Tibial nerve (tissue), 4 donors: Measurements from ENCODE around the gene MAPKAP1. TPM values are rescaled to one million over a fixed set of nuclear protein-coding genes. Genes with fewer than 3 reads are reported as not detected.

ENCODE experiments used
- DNase-seq, 2 donors: peaks; one replicate each; pipeline ENCODE4 v3.0.0-alpha.2; 2019; ENCODE audit warnings: low spot score in 2 of 2
- H3K27ac ChIP-seq, 4 donors: fragments of 200-600 bp; sonication (generic) in 3 of 4; one replicate each; pipeline ENCODE4 v1.5.1; 2017 to 2019; ENCODE audit warnings: mild to moderate bottlenecking in 1 of 4
- H3K27me3 ChIP-seq, 2 donors: fragments of 200-600 bp; sonication (generic) in 1 of 2; one replicate each; pipeline versions ENCODE4 v1.5.1 to v1.6.0; 2017 to 2019
- H3K36me3 ChIP-seq, 3 donors: fragments of 200-600 bp; sonication (generic); one replicate each; pipeline ENCODE4 v1.5.1; 2018 to 2019
- H3K4me1 ChIP-seq, 4 donors: fragments of 200-600 bp; sonication (generic) in 3 of 4; one replicate each; pipeline ENCODE4 v1.5.1; 2017 to 2019
- H3K4me3 ChIP-seq, 4 donors: fragments of 200-600 bp; sonication (generic) in 3 of 4; one replicate each; pipeline ENCODE4 v1.5.1; 2017 to 2019; ENCODE audit warnings: mild to moderate bottlenecking in 1 of 4, moderate library complexity in 1 of 4
- H3K9me3 ChIP-seq, 4 donors: fragments of 200-600 bp; sonication (generic) in 3 of 4; one replicate each; pipeline ENCODE4 v1.5.1; 2017 to 2019
- CTCF ChIP-seq, 5 experiments: fragments of 200-600 bp in 3 of 5; fragments of 450-650 bp in 2 of 5; sonication (generic) in 3 of 5; IDR thresholded peaks; one replicate each; pipeline ENCODE4 v1.5.1; 2016 to 2019; ENCODE audit warnings: antibody characterized with exemption in 5 of 5, mild to moderate bottlenecking in 3 of 5, moderate library complexity in 2 of 5
- EP300 ChIP-seq, 2 donors: sonication (generic); formaldehyde crosslinking; IDR thresholded peaks; one replicate each; pipeline ENCODE4 v1.6.1; 2017; ENCODE audit warnings: antibody characterized with exemption in 2 of 2, mild to moderate bottlenecking in 1 of 2
- POLR2A ChIP-seq, 2 donors: fragments of 450-650 bp; IDR thresholded peaks; one replicate each; pipeline ENCODE4 v1.6.1; 2017; ENCODE audit warnings: antibody characterized with exemption in 2 of 2, mild to moderate bottlenecking in 2 of 2, moderate library complexity in 2 of 2
- WGBS, 2 donors: methylation state at CpG; one replicate each; pipeline ENCODE4 v1.1.5; 2018; 5-methylcytosine and 5-hydroxymethylcytosine counted together
- total RNA-seq, 4 donors: library from RNA; depleted of rRNA; stranded (reverse); fragments of >200 nt; gene quantifications; one replicate each; pipeline ENCODE4 v1.1.0, GENCODE V29; 2016

MAPKAP1 gene
- total RNA-seq, 4 donors from 2014 or later: 61.4 to 111 (median 92.7) TPM

- Histone ChIP-seq H3K27me3 (no peaks in the 10 kb centered on the region), H3K4me3 (no peak overlapping the region), H3K36me3 (no peaks in the 10 kb centered on the region), H3K9me3 (no peaks in the 10 kb centered on the region), H3K4me1 (peaks cover 0 to 13% (median 3%) of the 10 kb centered on the region in 4 donors), H3K27ac (no peak overlapping the region)
- DNase-seq: no peak
- WGBS, 2 donors: 85 to 87% methylated on average over 3 of the region's 3 CpGs
- TF ChIP-seq EP300 (IDR thresholded peaks at IDR 0.05) (no peak), CTCF (IDR thresholded peaks at IDR 0.05) (no peak), POLR2A (IDR thresholded peaks at IDR 0.05) (no peak)
Observed at GRCh38 chr9:125536167-125536772, 170.7 kb downstream of the MAPKAP1 start.

GRCh38 chr9:125534971-125535701 lies 171.9 kb downstream of the MAPKAP1 start:
- Histone ChIP-seq H3K9me3 (no peaks in the 10 kb centered on the region), H3K4me1 (peaks cover 0 to 13% (median 3%) of the 10 kb centered on the region in 4 donors), H3K4me3 (no peak overlapping the region), H3K36me3 (no peaks in the 10 kb centered on the region), H3K27me3 (no peaks in the 10 kb centered on the region), H3K27ac (no peak overlapping the region)
- no peak for DNase-seq
- 66 to 91% methylated on average over 4 of the region's 4 CpGs for WGBS, 2 donors
- TF ChIP-seq EP300 (IDR thresholded peaks at IDR 0.05) (no peak), CTCF (IDR thresholded peaks at IDR 0.05) (no peak), POLR2A (IDR thresholded peaks at IDR 0.05) (no peak)

GRCh38 chr9:125532812-125533594 lies 174.0 kb downstream of the MAPKAP1 start:
- Histone ChIP-seq H3K9me3 (no peaks in the 10 kb centered on the region), H3K36me3 (no peaks in the 10 kb centered on the region), H3K4me1 (peaks cover 0 to 9% (median 2%) of the 10 kb centered on the region in 4 donors), H3K27me3 (no peaks in the 10 kb centered on the region), H3K27ac (no peak overlapping the region), H3K4me3 (no peak overlapping the region)
- WGBS, 2 donors: 93 to 95% methylated on average over 10 of the region's 10 CpGs
- no peak for DNase-seq
- TF ChIP-seq POLR2A (IDR thresholded peaks at IDR 0.05): no peak
- TF ChIP-seq EP300 (IDR thresholded peaks at IDR 0.05): no peak
- TF ChIP-seq CTCF (IDR thresholded peaks at IDR 0.05): no peak

- peaks cover 0 to 3% (median 0%) of the 10 kb centered on the region in 4 donors for H3K4me1 ChIP-seq
- no peak overlapping the region for H3K4me3 ChIP-seq
- no peak overlapping the region for H3K27ac ChIP-seq
- H3K36me3 ChIP-seq: no peaks in the 10 kb centered on the region
- TF ChIP-seq CTCF (IDR thresholded peaks at IDR 0.05) (no peak), POLR2A (IDR thresholded peaks at IDR 0.05) (no peak), EP300 (IDR thresholded peaks at IDR 0.05) (no peak)
- DNase-seq: no peak
- no peaks in the 10 kb centered on the region for H3K27me3 ChIP-seq
- no peaks in the 10 kb centered on the region for H3K9me3 ChIP-seq
- 89 to 95% methylated on average over 3 of the region's 3 CpGs for WGBS, 2 donors
Observed at GRCh38 chr9:125532412-125532811, 174.6 kb downstream of the MAPKAP1 start.
